ENCODE data around the gene WDR27. TPM values are rescaled to one million over a fixed set of nuclear protein-coding genes. Genes with fewer than 3 reads are reported as not detected.
A peak's percentile ranks its signal among the peaks of the same experiment; 100 is the strongest.

Gene WDR27
- total RNA-seq (10 to 100 TPM; 39.7 to 71.5 (median 52.5) TPM), total RNA-seq (5.2 to 53.0 (median 19.5) reads per million in 29 experiments)
- 24.1 TPM for total RNA-seq (2013)

- Histone ChIP-seq H3K27me3 (replicated peaks in 1 of 2; ENCODE audit: control insufficient read depth in 2 of 2, extremely low read depth in 1 of 2, insufficient read depth in 2 of 2, low read length in 1 of 2) (no peaks in the 10 kb centered on the region), H3K4me3 (ENCODE audit: control insufficient read depth in 1 of 2, extremely low read depth in 1 of 2, low read length in 1 of 2) (peak within 1 kb of the TSS; percentile 79 to 88), H3K4me1 (ENCODE audit: control insufficient read depth in 1 of 2, extremely low read depth in 1 of 2, insufficient read depth in 2 of 2, low read length in 2 of 2) (peaks cover 23 to 25% of the 10 kb centered on the region in 2 experiments), H3K36me3 (ENCODE audit: control insufficient read depth in 2 of 2, extremely low read depth in 1 of 2, insufficient read depth in 1 of 2, low read length in 1 of 2) (peaks cover 0 to 12% of the 10 kb centered on the region in 2 donors), H3K9me3 (no peaks in the 10 kb centered on the region), H3K27ac (ENCODE audit: low read length) (peak within 1 kb of the TSS; percentile 93)
- under 1% methylated on average over 83 of the region's 92 CpGs for WGBS (ENCODE audit: insufficient coverage)
- ATAC-seq (replicated peaks in 1 of 4) (peak; percentile 87 to 90 (median 90)), DNase-seq (peak; percentile 90 to 97 (median 95))
- H3K27ac Mint-ChIP-seq, result peak within 1 kb of the TSS; percentile 88 to 93
- ChIA-PET POLR2A (interaction anchor here (0.8 to 2.6 kb wide), 5 partner anchors 20 to 49 kb away, joined by 3 to 22 read pairs (median 5); partner anchors contain the start of genes DYNLT2 (in 1 of the 2) and ERMARD (in 1 of the 2)), CTCF (interaction anchor here in 1 of 2 donors (1.1 to 2.0 kb wide), 5 partner anchors 20 to 852 kb away, joined by 3 to 5 read pairs (median 4); no protein-coding TSS in a partner anchor)
- H3K36me3 Mint-ChIP-seq, result peaks cover 6% of the 10 kb centered on the region
- H3K9me3 Mint-ChIP-seq, result no peaks in the 10 kb centered on the region
- H3K27me3 Mint-ChIP-seq, result no peaks in the 10 kb centered on the region
- H3K4me3 Mint-ChIP-seq, result peak within 1 kb of the TSS; percentile 89 to 91 (median 89)
- peaks cover 57 to 70% (median 57%) of the 10 kb centered on the region in 3 donors for H3K4me1 Mint-ChIP-seq
Measured at GRCh38 chr6:169701954-169702839, at the start of gene WDR27, which contains the start of gene C6orf120. WDR27 (minus strand) TSS chr6:169702029; CDS start chr6:169689005, 13,024 bp downstream. C6orf120 (plus strand) TSS chr6:169702126; CDS start chr6:169702460, 334 bp downstream.

- CTCF ChIA-PET, result no interaction called here
- H3K4me3 ChIP-seq (ENCODE audit: control insufficient read depth in 1 of 2, extremely low read depth in 1 of 2, low read length in 1 of 2), result no peak overlapping the region
- DNase-seq (no peak), ATAC-seq (replicated peaks in 1 of 4) (no peak)
- 100% methylated on average over 1 of the region's 1 CpG for WGBS (ENCODE audit: insufficient coverage)
- no peak overlapping the region for H3K4me3 Mint-ChIP-seq
- H3K27me3 Mint-ChIP-seq, result no peaks in the 10 kb centered on the region
- peaks cover 3 to 21% (median 5%) of the 10 kb centered on the region in 3 donors for H3K9me3 Mint-ChIP-seq
- peaks cover 19 to 20% (median 20%) of the 10 kb centered on the region in 3 donors for H3K4me1 Mint-ChIP-seq
- POLR2A ChIA-PET, result interaction anchor here in 1 of 2 donors (0.6 kb wide), 1 partner anchor 35 kb away, joined by 6 read pairs; no protein-coding TSS in a partner anchor
- no peak overlapping the region for H3K27ac ChIP-seq (ENCODE audit: low read length)
- no peaks in the 10 kb centered on the region for H3K27me3 ChIP-seq (replicated peaks in 1 of 2; ENCODE audit: control insufficient read depth in 2 of 2, extremely low read depth in 1 of 2, insufficient read depth in 2 of 2, low read length in 1 of 2)
- no peak overlapping the region for H3K27ac Mint-ChIP-seq
- no peaks in the 10 kb centered on the region for H3K36me3 ChIP-seq (ENCODE audit: control insufficient read depth in 2 of 2, extremely low read depth in 1 of 2, insufficient read depth in 1 of 2, low read length in 1 of 2)
- H3K9me3 ChIP-seq, result no peaks in the 10 kb centered on the region
- peaks cover 10% of the 10 kb centered on the region for H3K36me3 Mint-ChIP-seq
- H3K4me1 ChIP-seq (ENCODE audit: control insufficient read depth in 1 of 2, extremely low read depth in 1 of 2, insufficient read depth in 2 of 2, low read length in 2 of 2), result peaks cover 4 to 13% of the 10 kb centered on the region in 2 experiments
Measured at GRCh38 chr6:169746556-169746955, 44.7 kb upstream of the WDR27 start.

GRCh38 chr6:169745405-169745804, 43.6 kb upstream of the WDR27 start:
- ChIA-PET CTCF (no interaction called here), POLR2A (no interaction called here)
- H3K9me3 Mint-ChIP-seq, result peaks cover 3 to 21% (median 5%) of the 10 kb centered on the region in 3 donors
- Histone ChIP-seq H3K36me3 (ENCODE audit: control insufficient read depth in 2 of 2, extremely low read depth in 1 of 2, insufficient read depth in 1 of 2, low read length in 1 of 2) (no peaks in the 10 kb centered on the region), H3K4me1 (ENCODE audit: control insufficient read depth in 1 of 2, extremely low read depth in 1 of 2, insufficient read depth in 2 of 2, low read length in 2 of 2) (peaks cover 0 to 6% of the 10 kb centered on the region in 2 experiments), H3K27me3 (replicated peaks in 1 of 2; ENCODE audit: control insufficient read depth in 2 of 2, extremely low read depth in 1 of 2, insufficient read depth in 2 of 2, low read length in 1 of 2) (no peaks in the 10 kb centered on the region), H3K4me3 (ENCODE audit: control insufficient read depth in 1 of 2, extremely low read depth in 1 of 2, low read length in 1 of 2) (no peak overlapping the region), H3K27ac (ENCODE audit: low read length) (no peak overlapping the region), H3K9me3 (no peaks in the 10 kb centered on the region)
- H3K36me3 Mint-ChIP-seq, result peaks cover 10% of the 10 kb centered on the region
- H3K4me1 Mint-ChIP-seq, result peaks cover 8 to 12% (median 11%) of the 10 kb centered on the region in 3 donors
- no CpG with 5 or more reads among the region's 3 CpGs for WGBS (ENCODE audit: insufficient coverage)
- ATAC-seq (replicated peaks in 1 of 4) (no peak), DNase-seq (no peak)
- H3K27ac Mint-ChIP-seq, result no peak overlapping the region
- no peak overlapping the region for H3K4me3 Mint-ChIP-seq
- no peaks in the 10 kb centered on the region for H3K27me3 Mint-ChIP-seq

- Mint-ChIP-seq H3K27me3 (peaks cover 5 to 10% of the 10 kb centered on the region in 2 donors), H3K9me3 (peaks cover 0 to 13% (median 0%) of the 10 kb centered on the region in 3 donors), H3K36me3 (no peaks in the 10 kb centered on the region), H3K27ac (no peak overlapping the region), H3K4me3 (no peak overlapping the region), H3K4me1 (no peaks in the 10 kb centered on the region)
- CTCF ChIA-PET, result no interaction called here
- H3K4me1 ChIP-seq (ENCODE audit: control insufficient read depth in 1 of 2, extremely low read depth in 1 of 2, insufficient read depth in 2 of 2, low read length in 2 of 2), result no peaks in the 10 kb centered on the region
- POLR2A ChIA-PET, result interaction anchor here (0.6 to 0.7 kb wide), 3 partner anchors 15 to 1824 kb away, joined by 3 to 4 read pairs (median 3); no protein-coding TSS in a partner anchor
- H3K36me3 ChIP-seq (ENCODE audit: control insufficient read depth in 2 of 2, extremely low read depth in 1 of 2, insufficient read depth in 1 of 2, low read length in 1 of 2), result no peaks in the 10 kb centered on the region
- H3K27me3 ChIP-seq (replicated peaks in 1 of 2; ENCODE audit: control insufficient read depth in 2 of 2, extremely low read depth in 1 of 2, insufficient read depth in 2 of 2, low read length in 1 of 2), result peaks cover 0 to 11% of the 10 kb centered on the region in 2 experiments
- H3K27ac ChIP-seq (ENCODE audit: low read length), result no peak overlapping the region
- H3K4me3 ChIP-seq (ENCODE audit: control insufficient read depth in 1 of 2, extremely low read depth in 1 of 2, low read length in 1 of 2), result no peak overlapping the region
- DNase-seq, result no peak
- ATAC-seq (replicated peaks in 1 of 4), result no peak
- H3K9me3 ChIP-seq, result no peaks in the 10 kb centered on the region
Measured at GRCh38 chr6:169741344-169741743, 39.5 kb upstream of the WDR27 start.

GRCh38 chr6:169738976-169739529, 37.2 kb upstream of the WDR27 start:
- CTCF ChIA-PET, result no interaction called here
- peaks cover 0 to 11% of the 10 kb centered on the region in 2 experiments for H3K27me3 ChIP-seq (replicated peaks in 1 of 2; ENCODE audit: control insufficient read depth in 2 of 2, extremely low read depth in 1 of 2, insufficient read depth in 2 of 2, low read length in 1 of 2)
- H3K4me1 Mint-ChIP-seq, result no peaks in the 10 kb centered on the region
- no peak overlapping the region for H3K4me3 ChIP-seq (ENCODE audit: control insufficient read depth in 1 of 2, extremely low read depth in 1 of 2, low read length in 1 of 2)
- no peak overlapping the region for H3K27ac Mint-ChIP-seq
- ATAC-seq (replicated peaks in 1 of 4) (no peak), DNase-seq (no peak)
- H3K36me3 Mint-ChIP-seq, result no peaks in the 10 kb centered on the region
- H3K9me3 Mint-ChIP-seq, result no peaks in the 10 kb centered on the region
- H3K9me3 ChIP-seq, result no peaks in the 10 kb centered on the region
- no peaks in the 10 kb centered on the region for H3K36me3 ChIP-seq (ENCODE audit: control insufficient read depth in 2 of 2, extremely low read depth in 1 of 2, insufficient read depth in 1 of 2, low read length in 1 of 2)
- H3K27ac ChIP-seq (ENCODE audit: low read length), result no peak overlapping the region
- WGBS (ENCODE audit: insufficient coverage), result no CpG with 5 or more reads among the region's 2 CpGs
- H3K27me3 Mint-ChIP-seq, result peaks cover 20 to 23% of the 10 kb centered on the region in 2 donors
- H3K4me3 Mint-ChIP-seq, result no peak overlapping the region
- no peaks in the 10 kb centered on the region for H3K4me1 ChIP-seq (ENCODE audit: control insufficient read depth in 1 of 2, extremely low read depth in 1 of 2, insufficient read depth in 2 of 2, low read length in 2 of 2)
- POLR2A ChIA-PET, result no interaction called here

- Histone ChIP-seq H3K36me3 (ENCODE audit: control insufficient read depth in 2 of 2, extremely low read depth in 1 of 2, insufficient read depth in 1 of 2, low read length in 1 of 2) (no peaks in the 10 kb centered on the region), H3K4me1 (ENCODE audit: control insufficient read depth in 1 of 2, extremely low read depth in 1 of 2, insufficient read depth in 2 of 2, low read length in 2 of 2) (no peaks in the 10 kb centered on the region), H3K9me3 (no peaks in the 10 kb centered on the region), H3K4me3 (ENCODE audit: control insufficient read depth in 1 of 2, extremely low read depth in 1 of 2, low read length in 1 of 2) (no peak overlapping the region), H3K27me3 (replicated peaks in 1 of 2; ENCODE audit: control insufficient read depth in 2 of 2, extremely low read depth in 1 of 2, insufficient read depth in 2 of 2, low read length in 1 of 2) (peaks cover 0 to 11% of the 10 kb centered on the region in 2 experiments), H3K27ac (ENCODE audit: low read length) (no peak overlapping the region)
- Mint-ChIP-seq H3K4me1 (no peaks in the 10 kb centered on the region), H3K27me3 (peaks cover 20 to 23% of the 10 kb centered on the region in 2 donors), H3K27ac (no peak overlapping the region), H3K9me3 (no peaks in the 10 kb centered on the region), H3K4me3 (no peak overlapping the region), H3K36me3 (no peaks in the 10 kb centered on the region)
- WGBS (ENCODE audit: insufficient coverage), result 77% methylated on average over 4 of the region's 9 CpGs
- ATAC-seq (replicated peaks in 1 of 4), result no peak
- ChIA-PET CTCF (no interaction called here), POLR2A (no interaction called here)
- DNase-seq, result no peak
Measured at GRCh38 chr6:169738204-169738975, 36.6 kb upstream of the WDR27 start.
